A673 (cell line): ENCODE measurements around the gene SNRPD2.

ENCODE experiments used
- EZH2 ChIP-seq: fragments of 200-600 bp; sonication (generic); IDR thresholded peaks from 2 replicates; pipeline ENCODE4 v1.6.1; 2017; ENCODE audit warnings: borderline replicate concordance, low read depth, mild to moderate bottlenecking, mixed read lengths, antibody characterized with exemption, low read length; ENCODE audit not compliant: poor library complexity, severe bottlenecking
- TF ChIP-seq, protein P1 (sequence below): fragments of 300-800, 200-600 bp; sonication (generic); conservative IDR thresholded peaks from 2 replicates; pipeline ENCODE4 v1.5.1; 2017; ENCODE audit warnings: low read depth, mild to moderate bottlenecking, antibody characterized with exemption, low read length, moderate library complexity, mixed read lengths

DNA sequence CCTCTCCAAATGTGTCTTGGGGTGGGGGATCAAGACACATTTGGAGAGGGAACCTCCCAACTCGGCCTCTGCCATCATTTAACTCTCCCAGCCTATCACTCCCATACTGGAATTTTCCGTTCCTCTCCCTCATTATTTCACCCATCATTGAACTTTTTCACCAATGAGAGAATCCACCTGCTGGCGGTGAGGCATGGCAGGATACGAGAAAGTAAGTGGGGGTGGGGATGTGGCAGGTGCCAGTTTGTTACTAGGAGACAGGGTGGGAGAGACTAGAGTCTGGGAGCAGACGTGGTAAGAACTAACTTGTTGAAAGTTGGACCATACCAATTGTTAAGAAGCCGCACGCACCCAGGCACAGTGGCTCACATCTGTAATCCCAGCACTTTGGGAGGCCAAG, 16.8 kb downstream of the SNRPD2 start:
- TF ChIP-seq, protein P1, sequence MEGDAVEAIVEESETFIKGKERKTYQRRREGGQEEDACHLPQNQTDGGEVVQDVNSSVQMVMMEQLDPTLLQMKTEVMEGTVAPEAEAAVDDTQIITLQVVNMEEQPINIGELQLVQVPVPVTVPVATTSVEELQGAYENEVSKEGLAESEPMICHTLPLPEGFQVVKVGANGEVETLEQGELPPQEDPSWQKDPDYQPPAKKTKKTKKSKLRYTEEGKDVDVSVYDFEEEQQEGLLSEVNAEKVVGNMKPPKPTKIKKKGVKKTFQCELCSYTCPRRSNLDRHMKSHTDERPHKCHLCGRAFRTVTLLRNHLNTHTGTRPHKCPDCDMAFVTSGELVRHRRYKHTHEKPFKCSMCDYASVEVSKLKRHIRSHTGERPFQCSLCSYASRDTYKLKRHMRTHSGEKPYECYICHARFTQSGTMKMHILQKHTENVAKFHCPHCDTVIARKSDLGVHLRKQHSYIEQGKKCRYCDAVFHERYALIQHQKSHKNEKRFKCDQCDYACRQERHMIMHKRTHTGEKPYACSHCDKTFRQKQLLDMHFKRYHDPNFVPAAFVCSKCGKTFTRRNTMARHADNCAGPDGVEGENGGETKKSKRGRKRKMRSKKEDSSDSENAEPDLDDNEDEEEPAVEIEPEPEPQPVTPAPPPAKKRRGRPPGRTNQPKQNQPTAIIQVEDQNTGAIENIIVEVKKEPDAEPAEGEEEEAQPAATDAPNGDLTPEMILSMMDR = no peak
- no peak for TF ChIP-seq EZH2
